HG03108 (cell line): Measurements from ENCODE around the gene GTPBP4.
"Not testable (repeated sequence)": the region's sequence is repeated elsewhere in the genome, so short reads cannot be mapped to it uniquely, and the experiment has no call there.

Source experiments
- ATAC-seq: cut with Tn5 transposase; IDR thresholded peaks from one replicate; pipeline ENCODE4 v1.9.1; 2021; ENCODE audit warnings: moderate library complexity; ENCODE audit not compliant: unreplicated experiment

Gene GTPBP4

GRCh38 chr10:988667-989545, 672 bp downstream of the GTPBP4 start:
- ATAC-seq, result no peak

- ATAC-seq, result no peak
Observed at GRCh38 chr10:990808-991207, 2.6 kb downstream of the GTPBP4 start.

- no peak for ATAC-seq
Observed at GRCh38 chr10:992467-992866, 4.2 kb downstream of the GTPBP4 start.

GRCh38 chr10:992871-993270, 4.6 kb downstream of the GTPBP4 start:
- ATAC-seq, result no peak

- no peak for ATAC-seq
Observed at GRCh38 chr10:994836-995558, 6.8 kb downstream of the GTPBP4 start.

GRCh38 chr10:995559-995926, 7.3 kb downstream of the GTPBP4 start:
- ATAC-seq, result no peak

GRCh38 chr10:996031-996430, 7.8 kb downstream of the GTPBP4 start:
- ATAC-seq, result no peak

GRCh38 chr10:997266-998022, 9.2 kb downstream of the GTPBP4 start:
- ATAC-seq, result no peak

- ATAC-seq, result no peak
Observed at GRCh38 chr10:1002425-1003006, 14.3 kb downstream of the GTPBP4 start.

GRCh38 chr10:1003884-1004670, 15.8 kb downstream of the GTPBP4 start:
- ATAC-seq, result no peak

- no peak for ATAC-seq
Observed at GRCh38 chr10:1006573-1006972, 18.3 kb downstream of the GTPBP4 start.

GRCh38 chr10:1007583-1007982, 19.3 kb downstream of the GTPBP4 start:
- ATAC-seq, result no peak

- no peak for ATAC-seq
Observed at GRCh38 chr10:1009071-1009494, 20.8 kb downstream of the GTPBP4 start.

GRCh38 chr10:1009947-1010346, 21.7 kb downstream of the GTPBP4 start:
- not testable (repeated sequence) for ATAC-seq

GRCh38 chr10:1010703-1011102, 22.5 kb downstream of the GTPBP4 start:
- ATAC-seq, result no peak

- no peak for ATAC-seq
Observed at GRCh38 chr10:1011696-1012095, 23.5 kb downstream of the GTPBP4 start.

GRCh38 chr10:1015688-1016087, 27.5 kb downstream of the GTPBP4 start:
- no peak for ATAC-seq

- ATAC-seq, result no peak
Observed at GRCh38 chr10:1019362-1019761, 31.1 kb downstream of the GTPBP4 start.

- no peak for ATAC-seq
Observed at GRCh38 chr10:1020460-1020859, 32.2 kb downstream of the GTPBP4 start.

GRCh38 chr10:1020958-1021357, 32.7 kb downstream of the GTPBP4 start:
- ATAC-seq, result no peak
